RWPE2 (cell line): ENCODE results near the gene F7.
"Not testable (repeated sequence)": the region's sequence is repeated elsewhere in the genome, so short reads cannot be mapped to it uniquely, and the experiment has no call there.

Experiments
- ATAC-seq: fragments of 200-7000 bp; cut with Tn5 transposase; 3 replicates; pipeline ENCODE4 v1.9.1; 2021; ENCODE audit warnings: low read depth
- DNase-seq: peaks from one replicate; pipeline ENCODE4 v3.0.0-alpha.2; 2020; ENCODE audit warnings: low spot score
- H3K27ac ChIP-seq: fragments of 450-650 bp; 2 replicates; pipeline ENCODE4 v1.5.1; 2017; ENCODE audit warnings: mild to moderate bottlenecking; ENCODE audit not compliant: poor library complexity, severe bottlenecking
- H3K27me3 ChIP-seq: fragments of 250-450 bp; sonication (Bioruptor Pico); 2 replicates; pipeline ENCODE4 v1.5.1; 2021; ENCODE audit warnings: mild to moderate bottlenecking, moderate library complexity; ENCODE audit not compliant: insufficient read depth, poor library complexity, severe bottlenecking
- H3K36me3 ChIP-seq: fragments of 250-450 bp; sonication (Bioruptor Pico); 2 replicates; pipeline ENCODE4 v1.5.1; 2020; ENCODE audit warnings: low read depth, mild to moderate bottlenecking, moderate library complexity
- H3K4me1 ChIP-seq: fragments of 250-450 bp; sonication (Bioruptor Pico); 2 replicates; pipeline ENCODE4 v1.5.1; 2021; ENCODE audit warnings: mild to moderate bottlenecking, moderate library complexity; ENCODE audit not compliant: insufficient read depth, poor library complexity, severe bottlenecking
- H3K4me3 ChIP-seq: fragments of 250-450 bp; sonication (Bioruptor Pico); 2 replicates; pipeline ENCODE4 v1.5.1; 2021; ENCODE audit warnings: mild to moderate bottlenecking, moderate library complexity; ENCODE audit not compliant: severe bottlenecking
- H3K9me3 ChIP-seq: fragments of 250-450 bp; sonication (Bioruptor Pico); 2 replicates; pipeline ENCODE4 v1.5.1; 2021; ENCODE audit warnings: mild to moderate bottlenecking, moderate library complexity; ENCODE audit not compliant: severe bottlenecking
- TF ChIP-seq, protein P1 (sequence below): fragments of 450-650 bp; IDR thresholded peaks from one replicate; pipeline ENCODE4 v1.5.1; 2017; ENCODE audit warnings: mild to moderate bottlenecking, moderate library complexity; ENCODE audit not compliant: poor library complexity, severe bottlenecking

The F7 gene

DNA sequence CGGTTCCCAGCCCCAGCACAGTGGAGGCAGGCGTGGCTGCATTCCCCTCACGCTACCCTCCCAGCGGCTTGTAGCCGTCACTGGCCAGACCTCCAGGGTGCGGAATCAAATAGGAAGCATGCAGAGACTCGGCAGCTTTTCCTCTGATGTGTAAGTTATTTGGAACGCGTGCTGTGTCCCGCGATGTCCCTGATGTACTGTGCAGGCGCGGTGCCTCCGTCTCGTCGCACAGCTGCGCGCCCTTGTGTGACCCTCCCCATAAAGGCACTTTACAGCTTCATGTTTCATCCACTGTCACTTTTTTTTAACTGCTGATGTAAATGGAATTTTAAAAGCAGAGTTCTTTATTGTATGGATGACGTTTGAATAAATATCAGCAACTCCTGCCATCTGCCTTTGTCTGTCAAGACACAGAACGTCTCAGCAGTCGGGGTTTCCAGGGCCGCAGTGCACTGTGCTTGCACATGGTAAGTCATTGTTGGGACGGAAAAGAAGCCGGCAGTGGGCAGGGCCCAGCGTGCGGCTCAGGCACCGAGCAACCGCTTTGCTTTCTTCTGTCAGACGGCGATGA is 7.3 kb upstream of the F7 start:
- TF ChIP-seq, protein P1, sequence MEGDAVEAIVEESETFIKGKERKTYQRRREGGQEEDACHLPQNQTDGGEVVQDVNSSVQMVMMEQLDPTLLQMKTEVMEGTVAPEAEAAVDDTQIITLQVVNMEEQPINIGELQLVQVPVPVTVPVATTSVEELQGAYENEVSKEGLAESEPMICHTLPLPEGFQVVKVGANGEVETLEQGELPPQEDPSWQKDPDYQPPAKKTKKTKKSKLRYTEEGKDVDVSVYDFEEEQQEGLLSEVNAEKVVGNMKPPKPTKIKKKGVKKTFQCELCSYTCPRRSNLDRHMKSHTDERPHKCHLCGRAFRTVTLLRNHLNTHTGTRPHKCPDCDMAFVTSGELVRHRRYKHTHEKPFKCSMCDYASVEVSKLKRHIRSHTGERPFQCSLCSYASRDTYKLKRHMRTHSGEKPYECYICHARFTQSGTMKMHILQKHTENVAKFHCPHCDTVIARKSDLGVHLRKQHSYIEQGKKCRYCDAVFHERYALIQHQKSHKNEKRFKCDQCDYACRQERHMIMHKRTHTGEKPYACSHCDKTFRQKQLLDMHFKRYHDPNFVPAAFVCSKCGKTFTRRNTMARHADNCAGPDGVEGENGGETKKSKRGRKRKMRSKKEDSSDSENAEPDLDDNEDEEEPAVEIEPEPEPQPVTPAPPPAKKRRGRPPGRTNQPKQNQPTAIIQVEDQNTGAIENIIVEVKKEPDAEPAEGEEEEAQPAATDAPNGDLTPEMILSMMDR = no peak
- H3K4me1 ChIP-seq = no peaks in the 10 kb centered on the region
- H3K9me3 ChIP-seq = no peaks in the 10 kb centered on the region
- H3K27ac ChIP-seq = no peak overlapping the region
- H3K27me3 ChIP-seq = peaks cover 26% of the 10 kb centered on the region
- no peaks in the 10 kb centered on the region for H3K36me3 ChIP-seq
- no peak overlapping the region for H3K4me3 ChIP-seq
- ATAC-seq (no peak), DNase-seq (no peak)

DNA sequence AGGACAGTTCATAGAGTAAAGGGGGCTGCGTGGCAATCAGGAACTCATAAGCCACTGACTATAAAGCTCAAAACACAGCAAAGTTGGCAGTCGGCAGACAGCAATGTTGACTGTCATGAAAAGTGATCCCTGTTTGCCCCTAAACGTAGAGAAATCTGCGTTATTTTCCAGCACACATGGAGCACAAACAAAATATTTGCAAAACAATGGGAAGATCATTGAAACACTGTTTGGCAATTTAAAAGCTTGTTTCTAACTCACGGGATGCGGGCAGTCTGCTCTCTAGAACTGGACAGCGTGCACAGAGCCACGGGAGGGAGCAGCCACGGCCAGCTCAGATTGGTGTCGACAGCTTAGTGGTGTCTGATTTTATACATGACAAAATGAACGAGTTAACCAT is 6.4 kb upstream of the F7 start:
- Histone ChIP-seq H3K4me3 (no peak overlapping the region), H3K9me3 (no peaks in the 10 kb centered on the region), H3K4me1 (no peaks in the 10 kb centered on the region), H3K36me3 (no peaks in the 10 kb centered on the region), H3K27ac (no peak overlapping the region), H3K27me3 (peaks cover 26% of the 10 kb centered on the region)
- no peak for DNase-seq
- ATAC-seq = no peak
- TF ChIP-seq, protein P1 = no peak

DNA sequence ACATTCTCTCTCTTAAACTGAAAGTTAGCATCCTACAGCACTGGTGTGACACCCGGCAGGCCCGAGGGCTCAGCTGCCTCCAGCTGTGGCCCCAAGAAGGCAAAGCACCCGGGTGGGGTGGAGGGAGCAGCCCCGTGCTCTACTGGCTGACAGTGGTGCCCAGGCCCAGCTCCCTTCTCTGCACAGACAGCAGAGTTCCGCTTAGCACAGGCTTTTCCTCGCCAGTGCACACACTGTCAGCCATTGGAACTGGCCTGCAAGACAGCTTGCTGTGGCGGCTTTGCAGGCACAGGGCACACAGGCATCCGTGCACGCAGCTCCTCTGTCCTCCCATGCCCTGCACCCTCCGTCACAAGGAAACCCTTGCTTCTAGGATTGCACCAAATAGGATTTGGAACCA is 3.3 kb upstream of the F7 start:
- H3K27ac ChIP-seq, H3K36me3 ChIP-seq, H3K9me3 ChIP-seq, H3K4me3 ChIP-seq, H3K4me1 ChIP-seq, DNase-seq: not testable (repeated sequence)
- H3K27me3 ChIP-seq = peaks cover 23% of the 10 kb centered on the region
- ATAC-seq = peak; percentile 36; the same call in 1 of the 3 replicates

DNA sequence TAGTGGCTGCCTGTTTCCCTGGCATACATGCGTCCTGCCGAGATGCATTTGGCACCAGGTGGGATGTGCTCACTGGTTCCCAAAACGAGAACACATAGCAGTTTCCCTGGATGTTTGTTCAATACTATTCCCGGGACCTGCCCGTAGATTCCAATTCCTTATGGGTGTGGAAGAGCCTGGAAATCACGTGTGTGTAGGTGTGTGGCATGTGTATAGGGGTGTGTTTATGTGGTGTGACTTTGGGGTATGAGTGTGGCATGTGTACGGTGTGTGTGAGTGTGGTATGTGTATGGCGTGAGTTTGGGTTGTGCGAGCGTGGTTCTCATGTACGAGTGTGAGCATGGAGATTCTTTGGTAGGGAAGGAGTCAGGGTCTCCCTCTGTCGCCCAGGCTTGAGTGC is 2.9 kb upstream of the F7 start:
- H3K27me3 ChIP-seq = peaks cover 21% of the 10 kb centered on the region
- no peak overlapping the region for H3K27ac ChIP-seq
- no peaks in the 10 kb centered on the region for H3K36me3 ChIP-seq
- no peaks in the 10 kb centered on the region for H3K4me1 ChIP-seq
- ATAC-seq = no peak
- no peak overlapping the region for H3K4me3 ChIP-seq
- H3K9me3 ChIP-seq = no peaks in the 10 kb centered on the region
- no peak for DNase-seq
- TF ChIP-seq, protein P1 = no peak

DNA sequence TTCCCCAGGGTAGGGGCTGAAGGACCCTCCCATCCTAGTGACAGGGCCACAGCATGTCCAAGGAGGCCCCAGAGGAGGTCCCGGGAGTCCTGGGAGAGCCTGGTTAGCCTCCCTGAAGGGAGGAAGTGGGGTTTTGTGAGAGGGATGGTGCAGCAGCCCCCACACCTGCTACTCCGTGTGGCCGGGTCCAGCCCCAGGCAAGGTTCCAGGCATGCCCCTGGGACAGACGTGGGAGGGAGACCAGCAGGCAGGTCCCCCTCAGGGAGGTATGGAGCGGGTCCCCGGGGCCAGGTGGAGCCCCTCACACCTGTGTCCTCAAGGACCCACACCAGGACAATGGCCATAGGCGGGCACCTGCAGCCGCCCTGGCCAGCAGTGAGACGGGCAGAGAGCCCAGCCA is 1.9 kb upstream of the F7 start:
- Histone ChIP-seq H3K4me1 (no peaks in the 10 kb centered on the region), H3K4me3 (no peak overlapping the region), H3K9me3 (no peaks in the 10 kb centered on the region), H3K27me3 (peaks cover 14% of the 10 kb centered on the region), H3K27ac (no peak overlapping the region), H3K36me3 (no peaks in the 10 kb centered on the region)
- ATAC-seq (no peak), DNase-seq (no peak)
- TF ChIP-seq, protein P1 = no peak
